ENCODE measurements around the gene OR9I1. TPM values are rescaled to one million over a fixed set of nuclear protein-coding genes. Genes with fewer than 3 reads are reported as not detected.

Gene OR9I1
- polyA plus RNA-seq, 2 of the 4 experiments (the other 2 are of a cell fraction) = not detected

DNA sequence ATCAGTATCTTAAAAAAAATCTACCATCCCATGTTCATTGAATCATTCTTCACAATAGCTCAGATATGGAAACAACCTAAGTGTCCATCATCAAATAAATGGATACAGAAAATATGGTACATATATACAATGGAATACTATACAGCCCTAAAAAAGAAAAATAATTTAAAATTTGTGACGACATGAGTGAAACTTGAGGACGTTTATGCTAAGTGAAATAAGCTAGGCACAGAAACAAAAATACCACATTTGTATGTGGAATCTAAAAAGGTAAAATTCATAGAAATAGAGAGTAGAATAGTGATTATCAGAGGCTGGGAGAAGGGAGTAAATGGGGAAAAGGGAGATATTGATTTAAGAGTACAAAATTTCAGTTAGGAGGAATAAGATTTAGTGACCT lies 38.8 kb downstream of the OR9I1 start:
- FAIRE-seq (no peak), ATAC-seq (no peak), DNase-seq (ENCODE audit: low read depth in 1 of 2, low spot score in 1 of 2) (no peak)
- H3K4me2 ChIP-seq = no peak overlapping the region
- H3K4me1 ChIP-seq = no peaks in the 10 kb centered on the region
- no peaks in the 10 kb centered on the region for H3K9me3 ChIP-seq
- TF ChIP-seq ZSCAN20 (CRISPR knock-in tag; IDR thresholded peaks at IDR 0.05) = no peak
- TF ChIP-seq ZNF302 (CRISPR knock-in tag; IDR thresholded peaks at IDR 0.05) = no peak
- TF ChIP-seq HOXB5 (CRISPR knock-in tag; IDR thresholded peaks at IDR 0.05) = no peak
- no peak for TF ChIP-seq CEBPB (IDR thresholded peaks at IDR 0.05)
- TF ChIP-seq CBX8 (IDR thresholded peaks at IDR 0.05) = no peak
- no peak for TF ChIP-seq TP53 (CRISPR knock-in tag; IDR thresholded peaks at IDR 0.05)
- TF ChIP-seq, protein P1, sequence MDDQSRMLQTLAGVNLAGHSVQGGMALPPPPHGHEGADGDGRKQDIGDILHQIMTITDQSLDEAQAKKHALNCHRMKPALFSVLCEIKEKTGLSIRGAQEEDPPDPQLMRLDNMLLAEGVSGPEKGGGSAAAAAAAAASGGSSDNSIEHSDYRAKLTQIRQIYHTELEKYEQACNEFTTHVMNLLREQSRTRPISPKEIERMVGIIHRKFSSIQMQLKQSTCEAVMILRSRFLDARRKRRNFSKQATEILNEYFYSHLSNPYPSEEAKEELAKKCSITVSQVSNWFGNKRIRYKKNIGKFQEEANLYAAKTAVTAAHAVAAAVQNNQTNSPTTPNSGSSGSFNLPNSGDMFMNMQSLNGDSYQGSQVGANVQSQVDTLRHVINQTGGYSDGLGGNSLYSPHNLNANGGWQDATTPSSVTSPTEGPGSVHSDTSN (IDR thresholded peaks at IDR 0.05) = no peak
- no peak for TF ChIP-seq RAD21 (conservative IDR thresholded peaks at IDR 0.05 in 1 of 2, IDR thresholded peaks at IDR 0.05 in 1 of 2)
- no peak for TF ChIP-seq RFX5 (IDR thresholded peaks at IDR 0.05)
- no peak for TF ChIP-seq BHLHE40 (IDR thresholded peaks at IDR 0.05; ENCODE audit: low read depth, low read length)
- TF ChIP-seq FOSB (CRISPR knock-in tag; IDR thresholded peaks at IDR 0.05) = no peak
- TF ChIP-seq, protein P2, sequence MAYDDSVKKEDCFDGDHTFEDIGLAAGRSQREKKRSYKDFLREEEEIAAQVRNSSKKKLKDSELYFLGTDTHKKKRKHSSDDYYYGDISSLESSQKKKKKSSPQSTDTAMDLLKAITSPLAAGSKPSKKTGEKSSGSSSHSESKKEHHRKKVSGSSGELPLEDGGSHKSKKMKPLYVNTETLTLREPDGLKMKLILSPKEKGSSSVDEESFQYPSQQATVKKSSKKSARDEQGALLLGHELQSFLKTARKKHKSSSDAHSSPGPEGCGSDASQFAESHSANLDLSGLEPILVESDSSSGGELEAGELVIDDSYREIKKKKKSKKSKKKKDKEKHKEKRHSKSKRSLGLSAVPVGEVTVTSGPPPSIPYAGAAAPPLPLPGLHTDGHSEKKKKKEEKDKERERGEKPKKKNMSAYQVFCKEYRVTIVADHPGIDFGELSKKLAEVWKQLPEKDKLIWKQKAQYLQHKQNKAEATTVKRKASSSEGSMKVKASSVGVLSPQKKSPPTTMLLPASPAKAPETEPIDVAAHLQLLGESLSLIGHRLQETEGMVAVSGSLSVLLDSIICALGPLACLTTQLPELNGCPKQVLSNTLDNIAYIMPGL (CRISPR knock-in tag; IDR thresholded peaks at IDR 0.05; ENCODE audit: borderline replicate concordance) = no peak
- TF ChIP-seq, protein P3, sequence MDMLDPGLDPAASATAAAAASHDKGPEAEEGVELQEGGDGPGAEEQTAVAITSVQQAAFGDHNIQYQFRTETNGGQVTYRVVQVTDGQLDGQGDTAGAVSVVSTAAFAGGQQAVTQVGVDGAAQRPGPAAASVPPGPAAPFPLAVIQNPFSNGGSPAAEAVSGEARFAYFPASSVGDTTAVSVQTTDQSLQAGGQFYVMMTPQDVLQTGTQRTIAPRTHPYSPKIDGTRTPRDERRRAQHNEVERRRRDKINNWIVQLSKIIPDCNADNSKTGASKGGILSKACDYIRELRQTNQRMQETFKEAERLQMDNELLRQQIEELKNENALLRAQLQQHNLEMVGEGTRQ (IDR thresholded peaks at IDR 0.05) = no peak
- TF ChIP-seq, protein P4, sequence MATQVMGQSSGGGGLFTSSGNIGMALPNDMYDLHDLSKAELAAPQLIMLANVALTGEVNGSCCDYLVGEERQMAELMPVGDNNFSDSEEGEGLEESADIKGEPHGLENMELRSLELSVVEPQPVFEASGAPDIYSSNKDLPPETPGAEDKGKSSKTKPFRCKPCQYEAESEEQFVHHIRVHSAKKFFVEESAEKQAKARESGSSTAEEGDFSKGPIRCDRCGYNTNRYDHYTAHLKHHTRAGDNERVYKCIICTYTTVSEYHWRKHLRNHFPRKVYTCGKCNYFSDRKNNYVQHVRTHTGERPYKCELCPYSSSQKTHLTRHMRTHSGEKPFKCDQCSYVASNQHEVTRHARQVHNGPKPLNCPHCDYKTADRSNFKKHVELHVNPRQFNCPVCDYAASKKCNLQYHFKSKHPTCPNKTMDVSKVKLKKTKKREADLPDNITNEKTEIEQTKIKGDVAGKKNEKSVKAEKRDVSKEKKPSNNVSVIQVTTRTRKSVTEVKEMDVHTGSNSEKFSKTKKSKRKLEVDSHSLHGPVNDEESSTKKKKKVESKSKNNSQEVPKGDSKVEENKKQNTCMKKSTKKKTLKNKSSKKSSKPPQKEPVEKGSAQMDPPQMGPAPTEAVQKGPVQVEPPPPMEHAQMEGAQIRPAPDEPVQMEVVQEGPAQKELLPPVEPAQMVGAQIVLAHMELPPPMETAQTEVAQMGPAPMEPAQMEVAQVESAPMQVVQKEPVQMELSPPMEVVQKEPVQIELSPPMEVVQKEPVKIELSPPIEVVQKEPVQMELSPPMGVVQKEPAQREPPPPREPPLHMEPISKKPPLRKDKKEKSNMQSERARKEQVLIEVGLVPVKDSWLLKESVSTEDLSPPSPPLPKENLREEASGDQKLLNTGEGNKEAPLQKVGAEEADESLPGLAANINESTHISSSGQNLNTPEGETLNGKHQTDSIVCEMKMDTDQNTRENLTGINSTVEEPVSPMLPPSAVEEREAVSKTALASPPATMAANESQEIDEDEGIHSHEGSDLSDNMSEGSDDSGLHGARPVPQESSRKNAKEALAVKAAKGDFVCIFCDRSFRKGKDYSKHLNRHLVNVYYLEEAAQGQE (IDR thresholded peaks at IDR 0.05) = no peak
- no peak for TF ChIP-seq POLR2AphosphoS2 (conservative IDR thresholded peaks at IDR 0.05; ENCODE audit: low read length)
- TF ChIP-seq, protein P5, sequence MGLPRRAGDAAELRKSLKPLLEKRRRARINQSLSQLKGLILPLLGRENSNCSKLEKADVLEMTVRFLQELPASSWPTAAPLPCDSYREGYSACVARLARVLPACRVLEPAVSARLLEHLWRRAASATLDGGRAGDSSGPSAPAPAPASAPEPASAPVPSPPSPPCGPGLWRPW (IDR thresholded peaks at IDR 0.05) = no peak
- TF ChIP-seq JUNB (IDR thresholded peaks at IDR 0.05) = no peak
- TF ChIP-seq GATA3 (IDR thresholded peaks at IDR 0.05; ENCODE audit: borderline replicate concordance) = no peak
- TF ChIP-seq KDM1A (IDR thresholded peaks at IDR 0.05; ENCODE audit: low read depth) = no peak
- no peak for TF ChIP-seq CHD2 (IDR thresholded peaks at IDR 0.05; ENCODE audit: low read length, partially characterized antibody)
- WGBS (ENCODE audit: missing lambda C conversion rate) = 0% methylated on average over 2 of the region's 2 CpGs
- H3K4me3 ChIP-seq = no peak overlapping the region
- POLR2A ChIA-PET = no interaction called here
- CTCF ChIA-PET = no interaction called here
- H3K27ac ChIP-seq = no peak overlapping the region

DNA sequence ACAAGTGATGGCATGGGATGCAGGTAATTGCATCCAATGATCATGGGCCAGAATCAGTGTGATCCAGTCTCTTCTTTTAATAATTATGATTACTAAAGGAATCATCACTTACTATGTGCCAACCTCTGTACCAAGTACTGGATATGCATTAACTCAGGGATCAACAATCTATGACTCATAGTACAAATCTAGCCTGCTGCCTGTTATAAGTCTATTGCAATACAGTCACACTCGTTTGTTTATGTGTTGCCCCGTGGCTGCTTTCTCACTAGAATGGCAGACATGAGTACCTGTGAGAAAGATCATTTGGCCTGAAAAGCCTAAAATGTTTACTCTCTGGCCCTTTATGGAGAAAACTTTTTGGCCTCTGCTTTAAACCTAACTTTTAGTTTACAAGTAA lies 49.5 kb downstream of the OR9I1 start:
- WGBS (ENCODE audit: missing lambda C conversion rate) = 5% methylated on average over 2 of the region's 2 CpGs

More for the DNA sequence above, 49.5 kb downstream of the OR9I1 start:
- ATAC-seq (no peak), FAIRE-seq (no peak), DNase-seq (ENCODE audit: low read depth in 1 of 2, low spot score in 1 of 2) (no peak)
- TF ChIP-seq FOSL2 (IDR thresholded peaks at IDR 0.05) = no peak
- TF ChIP-seq FOSL2 (CRISPR knock-in tag; IDR thresholded peaks at IDR 0.05) = peak; percentile 48; the same call in 1 of the 2 replicates
- TF ChIP-seq, protein P6, sequence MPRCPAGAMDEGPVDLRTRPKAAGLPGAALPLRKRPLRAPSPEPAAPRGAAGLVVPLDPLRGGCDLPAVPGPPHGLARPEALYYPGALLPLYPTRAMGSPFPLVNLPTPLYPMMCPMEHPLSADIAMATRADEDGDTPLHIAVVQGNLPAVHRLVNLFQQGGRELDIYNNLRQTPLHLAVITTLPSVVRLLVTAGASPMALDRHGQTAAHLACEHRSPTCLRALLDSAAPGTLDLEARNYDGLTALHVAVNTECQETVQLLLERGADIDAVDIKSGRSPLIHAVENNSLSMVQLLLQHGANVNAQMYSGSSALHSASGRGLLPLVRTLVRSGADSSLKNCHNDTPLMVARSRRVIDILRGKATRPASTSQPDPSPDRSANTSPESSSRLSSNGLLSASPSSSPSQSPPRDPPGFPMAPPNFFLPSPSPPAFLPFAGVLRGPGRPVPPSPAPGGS (IDR thresholded peaks at IDR 0.05) = no peak
- ChIA-PET POLR2A (no interaction called here), CTCF (no interaction called here)
- no peaks in the 10 kb centered on the region for H3K4me1 ChIP-seq
- H3K27ac ChIP-seq = no peak overlapping the region
- H3K4me2 ChIP-seq = no peak overlapping the region
- no peaks in the 10 kb centered on the region for H3K9me3 ChIP-seq
- H3K4me3 ChIP-seq = no peak overlapping the region
